Heart right ventricle (tissue), 16 donors: Measurements from ENCODE around the gene TSPAN18. TPM values are rescaled to one million over a fixed set of nuclear protein-coding genes. Genes with fewer than 3 reads are reported as not detected.

Experiments
- ATAC-seq, 8 donors: fragments of 200-7000 bp; cut with Tn5 transposase; one replicate each; pipeline ENCODE4 v1.9.1; 2020; ENCODE audit warnings: mild to moderate bottlenecking in 8 of 8, moderate library complexity in 8 of 8, moderate number of reproducible peaks in 1 of 8
- DNase-seq, 2 donors: peaks; one replicate each; pipeline ENCODE4 v3.0.0-alpha.2; 2020
- H3K27ac ChIP-seq, 10 donors: fragments of 200-600 bp; sonication (generic) in 2 of 10; one replicate each; pipeline versions ENCODE4 v1.5.0 to v1.8.0; 2020 to 2022; ENCODE audit warnings: mild to moderate bottlenecking in 3 of 10
- H3K27me3 ChIP-seq, 7 donors: fragments of 200-600 bp; one replicate each; pipeline ENCODE4 v1.8.0; 2021 to 2022; ENCODE audit warnings: mild to moderate bottlenecking in 2 of 7
- H3K36me3 ChIP-seq, 9 donors: fragments of 200-600 bp; sonication (generic) in 1 of 9; one replicate each; pipeline versions ENCODE4 v1.5.0 to v1.8.0; 2020 to 2022; ENCODE audit warnings: mild to moderate bottlenecking in 2 of 9
- H3K4me1 ChIP-seq, 9 donors: fragments of 200-600 bp; sonication (generic) in 1 of 9; one replicate each; pipeline versions ENCODE4 v1.5.0 to v1.8.0; 2020 to 2022; ENCODE audit warnings: mild to moderate bottlenecking in 4 of 9
- H3K4me3 ChIP-seq, 10 donors: fragments of 200-600 bp; sonication (generic) in 2 of 10; one replicate each; pipeline versions ENCODE4 v1.5.0 to v1.8.0; 2020 to 2022; ENCODE audit warnings: mild to moderate bottlenecking in 7 of 10, moderate library complexity in 2 of 10
- H3K9me3 ChIP-seq, 11 donors: fragments of 200-600 bp in 10 of 11; sonication (generic) in 2 of 11; one replicate each; pipeline versions ENCODE4 v1.5.0 to v1.8.0; 2013 to 2022; ENCODE audit warnings: mild to moderate bottlenecking in 2 of 11, control low read depth in 1 of 11, moderate library complexity in 1 of 11
- WGBS, 2 donors: extraction: QIAGEN DNeasy Blood & Tissue Kit; methylation state at CpG; one replicate each; pipeline ENCODE4 v1.1.7; 2013; ENCODE audit warnings: inconsistent platforms in 1 of 2; 5-methylcytosine and 5-hydroxymethylcytosine counted together
- intact Hi-C, 10 donors: fragments of 100-400 bp; cut with DNase I; formaldehyde crosslinking; loops; one replicate each; pipeline versions ENCODE4 v1.11.1 to v1.14.2; 2022
- polyA plus RNA-seq, 2 donors: library from polyadenylated mRNA; stranded (reverse); fragments of 200-250 nt; gene quantifications; one replicate each; pipeline ENCODE4 v1.2.3, GENCODE V29; 2013
- total RNA-seq, 10 donors: library from RNA; stranded (reverse); fragmentation: NEBNext Ultra II Directional in 3 of 10; extraction: Animal tissue kit (Norgen Biotek cat#: 25700) in 3 of 10; gene quantifications; one replicate each; pipeline versions ENCODE4 v1.2.1 to v1.2.4, GENCODE V29; 2021 to 2023
- TF ChIP-seq, protein P1 (sequence below), 9 donors: fragments of 200-600 bp; sonication (generic) in 2 of 9; IDR thresholded peaks; one replicate each; pipeline versions ENCODE4 v1.5.0 to v1.8.0; 2021 to 2022; ENCODE audit warnings: antibody characterized with exemption in 9 of 9, mild to moderate bottlenecking in 5 of 9, moderate library complexity in 1 of 9
- donor health status: Arrhythmogenic right ventricular cardiomyopathy.
- donor health status: ischemic (EF 13 %, LVEDD 7.1; RV severe dilation, severe dysfunction).
- donor health status: healthy with polysubstance abuse.
- donor health status: DM: no; HTN: yes; CAD: no.
- donor health status: DM: no; HTN: no; CAD: no.
- donor health status: ischemic (EF 25% LVEDD 6.9; RV normal size, moderate dysfunction).
- donor health status: ischemic (EF 25% LVEDD 5.7; RV mildly dilated, moderate dysfunction).
- donor health status: healthy.
- donor health status: DM: yes; HTN: yes; CAD: no.
- donor health status: Ischemic cardiomyopathy.
- donor health status: ischemic (EF 35%, LVEDD 5.7; RV mildly dilated, moderate dysfunction).
- donor health status: nonischemic (EF 11% LVEDD 7.7; RV severe dilation, severe dysfunction).
- donor health status: DM: yes; HTN: yes; CAD: no.
- donor health status: PGD.
- donor health status: ischemic (EF 29% LVEDD 5.4; RV normal size, mild dysfunction).
- donor health status: nonischemic (EF 23%, LVEDD 6.1; RV moderate dilation, normal function).

The TSPAN18 gene
- total and polyA plus RNA-seq, 12 donors, result 37.7 to 140 (median 92.9) TPM

DNA sequence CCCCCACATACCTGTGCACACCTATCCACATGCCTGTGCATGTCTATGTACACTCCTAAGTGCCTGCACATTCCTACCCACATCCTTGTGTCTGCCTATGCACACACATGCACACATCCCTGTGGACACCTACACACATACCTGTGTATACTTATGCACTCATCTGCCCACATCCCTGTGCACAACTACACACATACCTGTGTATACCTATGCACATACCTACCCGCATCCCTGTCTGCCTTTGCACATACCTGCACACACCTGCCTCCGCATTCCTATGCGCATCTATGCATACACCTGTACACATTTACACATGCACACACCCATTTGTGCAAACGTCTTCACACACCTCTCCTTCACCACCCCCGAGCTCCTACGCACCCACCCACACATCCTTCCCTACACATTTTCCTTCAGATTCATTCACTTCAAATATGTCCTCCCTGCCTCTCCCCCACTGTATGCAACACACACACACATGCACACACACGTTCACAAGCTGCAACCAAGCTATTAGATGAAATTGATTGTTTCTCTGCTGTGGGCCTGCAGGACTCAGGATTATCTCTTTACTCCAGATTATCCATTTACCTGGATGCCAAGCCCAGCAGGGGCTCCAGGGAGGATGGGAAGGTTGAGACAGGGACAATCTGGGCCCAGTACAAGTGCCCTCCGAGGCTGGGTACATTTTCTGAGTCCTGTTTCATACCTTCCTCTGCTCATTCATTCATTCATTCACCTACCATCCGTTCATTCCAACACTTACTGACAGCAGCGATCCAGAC is 53.2 kb downstream of the TSPAN18 start:
- peaks cover 0 to 3% (median 0%) of the 10 kb centered on the region in 9 donors for H3K36me3 ChIP-seq
- 80 to 87% methylated on average over 10 of the region's 10 CpGs for WGBS, 2 donors
- no peak overlapping the region for H3K4me3 ChIP-seq
- intact Hi-C loops, result loop anchor here in 6 of 10 donors (5.0 to 10.0 kb wide), 6 partner anchors 37 to 153 kb away; partner anchors contain the start of gene TSPAN18 (in 3 of the 6)
- TF ChIP-seq, protein P1, sequence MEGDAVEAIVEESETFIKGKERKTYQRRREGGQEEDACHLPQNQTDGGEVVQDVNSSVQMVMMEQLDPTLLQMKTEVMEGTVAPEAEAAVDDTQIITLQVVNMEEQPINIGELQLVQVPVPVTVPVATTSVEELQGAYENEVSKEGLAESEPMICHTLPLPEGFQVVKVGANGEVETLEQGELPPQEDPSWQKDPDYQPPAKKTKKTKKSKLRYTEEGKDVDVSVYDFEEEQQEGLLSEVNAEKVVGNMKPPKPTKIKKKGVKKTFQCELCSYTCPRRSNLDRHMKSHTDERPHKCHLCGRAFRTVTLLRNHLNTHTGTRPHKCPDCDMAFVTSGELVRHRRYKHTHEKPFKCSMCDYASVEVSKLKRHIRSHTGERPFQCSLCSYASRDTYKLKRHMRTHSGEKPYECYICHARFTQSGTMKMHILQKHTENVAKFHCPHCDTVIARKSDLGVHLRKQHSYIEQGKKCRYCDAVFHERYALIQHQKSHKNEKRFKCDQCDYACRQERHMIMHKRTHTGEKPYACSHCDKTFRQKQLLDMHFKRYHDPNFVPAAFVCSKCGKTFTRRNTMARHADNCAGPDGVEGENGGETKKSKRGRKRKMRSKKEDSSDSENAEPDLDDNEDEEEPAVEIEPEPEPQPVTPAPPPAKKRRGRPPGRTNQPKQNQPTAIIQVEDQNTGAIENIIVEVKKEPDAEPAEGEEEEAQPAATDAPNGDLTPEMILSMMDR (IDR thresholded peaks at IDR 0.05), result no peak
- peak overlapping the region in 7 of 10 donors; percentile 50 to 88 (median 77) for H3K27ac ChIP-seq
- no peaks in the 10 kb centered on the region for H3K9me3 ChIP-seq
- no peaks in the 10 kb centered on the region for H3K27me3 ChIP-seq
- ATAC-seq (no peak), DNase-seq (no peak)
- H3K4me1 ChIP-seq, result peaks cover 25 to 100% (median 85%) of the 10 kb centered on the region in 9 donors

DNA sequence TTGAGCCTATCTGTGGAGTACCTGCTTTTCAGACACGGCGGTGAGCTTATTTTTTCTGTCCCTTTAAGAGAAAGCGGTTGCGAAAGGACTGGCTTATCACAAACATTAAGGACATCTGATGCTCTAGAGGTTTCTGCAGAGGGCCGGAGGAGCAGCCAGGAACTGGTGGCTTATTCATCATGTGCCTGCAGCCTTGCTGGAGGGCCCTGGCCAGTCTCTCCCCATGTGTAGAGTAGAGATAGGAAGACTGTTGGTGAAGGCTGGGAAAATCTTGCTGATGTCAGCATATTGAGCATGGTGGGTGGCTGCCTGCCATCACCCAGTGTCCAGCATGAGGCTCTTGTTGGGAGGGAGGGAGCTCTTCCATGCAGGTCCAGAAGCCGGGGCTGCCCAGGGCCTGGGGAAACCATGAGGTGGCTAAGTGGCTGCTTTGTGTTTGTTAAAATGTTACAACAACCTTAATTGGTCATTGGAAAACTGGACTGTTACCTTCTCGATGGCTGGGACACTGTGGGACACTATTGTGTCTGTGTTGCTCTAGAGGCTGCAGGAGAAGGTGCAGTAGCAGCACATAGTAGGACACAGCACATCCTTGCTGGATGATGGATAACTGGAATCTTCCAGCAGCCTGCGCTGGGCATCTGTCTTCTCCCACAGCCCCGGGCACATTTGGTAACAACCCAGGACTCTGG is 54.3 kb downstream of the TSPAN18 start:
- ATAC-seq (peak; percentile 49 to 86 (median 68)), DNase-seq (peak; percentile 63 to 67)
- H3K27ac ChIP-seq, result peak overlapping the region; percentile 30 to 79 (median 68)
- intact Hi-C loops, result loop anchor here in 2 of 10 donors (5.0 to 10.0 kb wide), 2 partner anchors 86 to 114 kb away; no protein-coding TSS in a partner anchor
- no peaks in the 10 kb centered on the region for H3K27me3 ChIP-seq
- TF ChIP-seq, protein P1 (IDR thresholded peaks at IDR 0.05), result no peak
- H3K4me1 ChIP-seq, result peaks cover 27 to 100% (median 82%) of the 10 kb centered on the region in 9 donors
- H3K9me3 ChIP-seq, result no peaks in the 10 kb centered on the region
- H3K36me3 ChIP-seq, result peaks cover 0 to 3% (median 0%) of the 10 kb centered on the region in 9 donors
- WGBS, 2 donors, result 39 to 44% methylated on average over 9 of the region's 9 CpGs
- H3K4me3 ChIP-seq, result no peak overlapping the region

DNA sequence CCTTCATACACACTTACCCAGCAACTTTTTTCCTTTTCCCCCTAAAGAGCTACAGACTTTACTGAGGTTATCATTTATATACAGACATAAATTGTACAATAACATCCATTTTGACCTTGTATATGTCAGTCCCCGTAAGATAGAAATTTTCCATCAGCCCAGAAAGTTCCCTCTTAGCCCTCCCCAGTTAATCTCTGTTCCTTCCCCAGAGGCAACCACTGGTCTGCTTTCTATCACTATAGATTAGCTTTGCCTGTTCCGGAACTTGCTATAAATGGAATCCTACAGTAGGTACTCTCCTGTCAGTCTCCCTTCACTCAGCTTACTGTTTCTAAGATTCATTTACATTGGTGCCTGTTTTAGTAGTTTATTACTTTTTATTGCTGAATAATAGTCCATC is 54.9 kb downstream of the TSPAN18 start:
- peak in 6 of 8 donors; percentile 23 to 67 (median 54) for ATAC-seq
- Histone ChIP-seq H3K27ac (peak overlapping the region; percentile 30 to 79 (median 68)), H3K9me3 (no peaks in the 10 kb centered on the region), H3K36me3 (peaks cover 0 to 3% (median 0%) of the 10 kb centered on the region in 9 donors), H3K27me3 (no peaks in the 10 kb centered on the region), H3K4me1 (peaks cover 25 to 100% (median 79%) of the 10 kb centered on the region in 9 donors), H3K4me3 (no peak overlapping the region)
- 50 to 53% methylated on average over 2 of the region's 2 CpGs for WGBS, 2 donors
- TF ChIP-seq, protein P1 (IDR thresholded peaks at IDR 0.05), result no peak
- DNase-seq, result no peak
- intact Hi-C loops, result loop anchor here in 2 of 10 donors (5.0 to 10.0 kb wide), 2 partner anchors 86 to 113 kb away; no protein-coding TSS in a partner anchor

DNA sequence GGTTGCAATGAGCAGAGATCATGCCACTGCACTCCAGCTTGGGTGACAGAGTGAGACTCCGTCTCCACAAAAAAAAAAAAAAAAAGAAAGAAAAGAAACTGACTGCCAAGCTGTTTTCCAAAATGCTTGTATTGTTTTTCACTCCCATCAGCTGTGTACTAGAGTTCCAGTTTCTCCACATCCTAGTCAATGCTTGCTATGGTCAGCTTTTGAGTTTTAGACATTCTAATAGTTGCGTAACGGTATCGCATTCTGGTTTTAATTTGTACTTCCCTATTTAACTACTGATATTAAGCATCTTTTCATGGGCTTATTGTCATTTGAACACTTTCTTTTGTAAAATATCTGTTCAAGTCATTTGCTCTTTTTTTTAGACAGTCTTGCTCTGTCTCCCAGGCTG is 55.7 kb downstream of the TSPAN18 start:
- TF ChIP-seq, protein P1 (IDR thresholded peaks at IDR 0.05), result no peak
- intact Hi-C loops, result loop anchor here in 2 of 10 donors (5.0 to 10.0 kb wide), 2 partner anchors 85 to 112 kb away; no protein-coding TSS in a partner anchor
- H3K27me3 ChIP-seq, result no peaks in the 10 kb centered on the region
- no peak for DNase-seq
- no peak overlapping the region for H3K4me3 ChIP-seq
- no peaks in the 10 kb centered on the region for H3K9me3 ChIP-seq
- peaks cover 0 to 3% (median 0%) of the 10 kb centered on the region in 9 donors for H3K36me3 ChIP-seq
- WGBS, 2 donors, result 81 to 88% methylated on average over 4 of the region's 4 CpGs
- H3K27ac ChIP-seq, result peak overlapping the region in 6 of 10 donors; percentile 1 to 77 (median 73)
- peaks cover 22 to 97% (median 70%) of the 10 kb centered on the region in 9 donors for H3K4me1 ChIP-seq
- ATAC-seq, result no peak
